Smooth muscle cell (in vitro differentiated cells): ENCODE data around the gene DNM3. TPM values are rescaled to one million over a fixed set of nuclear protein-coding genes. Genes with fewer than 3 reads are reported as not detected.
"Not testable (repeated sequence)": the region's sequence is repeated elsewhere in the genome, so short reads cannot be mapped to it uniquely, and the experiment has no call there.

Experiments used
- DNase-seq: peaks from one replicate; lab custom pipeline; 2025; ENCODE audit not compliant: unreplicated experiment; lab: John Stamatoyannopoulos, UW
- H2AFZ ChIP-seq: fragments of 200-600 bp; sonication (generic); 2 replicates; pipeline ENCODE4 v1.6.0; 2016; ENCODE audit warnings: antibody characterized with exemption, low read depth, mild to moderate bottlenecking
- H3F3A ChIP-seq: fragments of 200-600 bp; sonication (generic); 2 replicates; pipeline ENCODE4 v1.6.0; 2017; ENCODE audit warnings: antibody characterized with exemption, low read depth
- H3K27ac ChIP-seq: fragments of 200-600 bp; sonication (generic); 2 replicates; pipeline ENCODE4 v1.5.1; 2016; ENCODE audit warnings: low read depth, mild to moderate bottlenecking
- H3K27me3 ChIP-seq: fragments of 200-600 bp; sonication (generic); 2 replicates; pipeline ENCODE4 v1.6.1; 2016; ENCODE audit warnings: low read depth, mild to moderate bottlenecking
- H3K36me3 ChIP-seq: fragments of 200-600 bp; sonication (generic); 2 replicates; pipeline ENCODE4 v1.5.1; 2016; ENCODE audit warnings: low read depth
- H3K4me1 ChIP-seq: fragments of 200-600 bp; sonication (generic); 2 replicates; pipeline ENCODE4 v1.5.1; 2016; ENCODE audit warnings: low read depth
- H3K4me2 ChIP-seq: fragments of 200-600 bp; sonication (generic); 2 replicates; pipeline ENCODE4 v1.6.0; 2016; ENCODE audit warnings: mild to moderate bottlenecking
- H3K4me3 ChIP-seq: fragments of 200-600 bp; sonication (generic); 2 replicates; pipeline ENCODE4 v1.5.1; 2016; ENCODE audit warnings: mild to moderate bottlenecking
- H3K79me2 ChIP-seq: fragments of 200-600 bp; sonication (generic); 2 replicates; pipeline ENCODE4 v1.6.0; 2016; ENCODE audit warnings: low read depth, mild to moderate bottlenecking
- H3K9ac ChIP-seq: fragments of 200-600 bp; sonication (generic); 2 replicates; pipeline ENCODE4 v1.6.0; 2016; ENCODE audit warnings: low read depth
- H3K9me3 ChIP-seq: fragments of 200-600 bp; sonication (generic); replicated peaks from 2 replicates; pipeline ENCODE4 v1.5.1; 2016; ENCODE audit warnings: low read depth
- H4K20me1 ChIP-seq: fragments of 200-600 bp; sonication (generic); 2 replicates; pipeline ENCODE4 v1.6.0; 2016; ENCODE audit warnings: low read depth
- CTCF ChIP-seq: fragments of 200-600 bp; sonication (generic); IDR thresholded peaks from 2 replicates; pipeline ENCODE4 v1.5.1; 2017; ENCODE audit warnings: borderline replicate concordance, mild to moderate bottlenecking, antibody characterized with exemption; ENCODE audit not compliant: insufficient read depth, poor library complexity, severe bottlenecking
- WGBS: methylation state at CpG from one replicate; pipeline ENCODE4 v1.1.7; 2016; ENCODE audit warnings: low lambda C conversion rate; 5-methylcytosine and 5-hydroxymethylcytosine counted together
- polyA plus RNA-seq: library from polyadenylated mRNA; unstranded; fragments of >200 nt; fragmentation: Nextera tagmentation; extraction: Ambion mirVana; gene quantifications from 2 replicates; pipeline ENCODE4 v1.2.1, GENCODE V29; 2016
- total RNA-seq: library from RNA; depleted of rRNA; stranded (reverse); fragments of >200 nt; gene quantifications from 2 replicates; pipeline ENCODE4 v1.2.3, GENCODE V29; 2014

Gene DNM3
- total and polyA plus RNA-seq, 2 experiments from 2014 or later = 1.7 to 3.0 TPM

GRCh38 chr1:172298911-172299310 is 457.6 kb downstream of the DNM3 start:
- Histone ChIP-seq H2AFZ (no peak overlapping the region), H3K4me2 (no peak overlapping the region), H3K36me3 (no peaks in the 10 kb centered on the region), H4K20me1 (no peaks in the 10 kb centered on the region), H3K4me3 (no peak overlapping the region), H3K9me3 (no peaks in the 10 kb centered on the region), H3F3A (peaks cover 3% of the 10 kb centered on the region), H3K27ac (no peak overlapping the region), H3K79me2 (no peaks in the 10 kb centered on the region), H3K9ac (no peak overlapping the region), H3K4me1 (no peaks in the 10 kb centered on the region), H3K27me3 (no peaks in the 10 kb centered on the region)
- no peak for TF ChIP-seq CTCF
- DNase-seq = no peak
- WGBS = 83% methylated on average over 2 of the region's 2 CpGs

- Histone ChIP-seq H3K9ac (no peak overlapping the region), H2AFZ (no peak overlapping the region), H4K20me1 (no peaks in the 10 kb centered on the region), H3K4me3 (no peak overlapping the region), H3K4me2 (no peak overlapping the region), H3K9me3 (no peaks in the 10 kb centered on the region), H3F3A (no peaks in the 10 kb centered on the region), H3K4me1 (no peaks in the 10 kb centered on the region), H3K27ac (no peak overlapping the region), H3K36me3 (no peaks in the 10 kb centered on the region), H3K27me3 (no peaks in the 10 kb centered on the region), H3K79me2 (no peaks in the 10 kb centered on the region)
- no peak for DNase-seq
- no peak for TF ChIP-seq CTCF
These were observed 458.2 kb downstream of the DNM3 start for GRCh38 chr1:172299515-172299914.

DNA sequence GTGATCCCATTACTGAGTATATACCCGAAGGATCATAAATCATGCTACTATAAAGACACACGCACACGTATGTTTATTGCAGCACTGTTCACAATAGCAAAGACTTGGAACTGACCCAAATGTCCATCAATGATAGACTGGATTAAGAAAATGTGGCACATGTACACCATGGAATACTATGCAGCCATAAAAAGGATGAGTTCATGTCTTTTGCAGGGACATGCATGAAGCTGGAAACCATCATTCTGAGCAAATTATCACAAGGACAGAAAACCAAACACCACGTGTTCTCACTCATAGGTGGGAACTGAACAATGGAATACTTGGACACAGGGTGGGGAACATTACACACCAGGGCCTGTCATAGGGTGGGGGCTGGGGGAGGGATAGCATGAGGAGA is 466.2 kb downstream of the DNM3 start:
- H3F3A ChIP-seq, H3K9ac ChIP-seq, H3K27ac ChIP-seq, H3K27me3 ChIP-seq, H3K36me3 ChIP-seq, H3K4me1 ChIP-seq, H4K20me1 ChIP-seq, H3K9me3 ChIP-seq, H3K4me2 ChIP-seq, DNase-seq, H3K4me3 ChIP-seq, H2AFZ ChIP-seq, H3K79me2 ChIP-seq: not testable (repeated sequence)
- 94% methylated on average over 4 of the region's 4 CpGs for WGBS

GRCh38 chr1:172308142-172308541 is 466.8 kb downstream of the DNM3 start:
- Histone ChIP-seq H3K27ac (peak overlapping the region; percentile 53), H4K20me1 (no peaks in the 10 kb centered on the region), H2AFZ (peak overlapping the region; percentile 60), H3K79me2 (no peaks in the 10 kb centered on the region), H3K4me3 (no peak overlapping the region), H3K36me3 (no peaks in the 10 kb centered on the region), H3F3A (no peaks in the 10 kb centered on the region), H3K9ac (no peak overlapping the region), H3K4me1 (no peaks in the 10 kb centered on the region), H3K4me2 (peak overlapping the region; percentile 77), H3K9me3 (no peaks in the 10 kb centered on the region), H3K27me3 (no peaks in the 10 kb centered on the region)
- no peak for DNase-seq
- TF ChIP-seq CTCF = no peak
- 28% methylated on average over 2 of the region's 2 CpGs for WGBS
